WTC11 (cell line): ENCODE data around the gene SF3B2. TPM values are rescaled to one million over a fixed set of nuclear protein-coding genes. Genes with fewer than 3 reads are reported as not detected.
A peak's percentile ranks its signal among the peaks of the same experiment; 100 is the strongest.

Source experiments
- ATAC-seq: fragments of 200-7000 bp; cut with Tn5 transposase; 2 replicates; pipeline ENCODE4 v1.10.0; 2021; ENCODE audit warnings: mild to moderate bottlenecking, moderate library complexity
- CTCF ChIA-PET: fragments of 300-600 bp; sonication (Branson Sonifier 250); formaldehyde crosslinking; loops from one replicate; lab custom pipeline; 2021; ENCODE audit warnings: antibody characterized with exemption; lab: Charles Lee
- POLR2A ChIA-PET: fragments of 350-600 bp; sonication (Branson Sonifier 250); formaldehyde crosslinking; loops from one replicate; lab custom pipeline; 2021; ENCODE audit warnings: antibody characterized with exemption; lab: Charles Lee
- DNase-seq: peaks from one replicate; pipeline ENCODE4 v3.0.0; 2021; ENCODE audit warnings: low spot score
- H3K27ac Mint-ChIP-seq: 2 replicates; pipeline ENCODE4 v1.8.0; 2021; ENCODE audit warnings: mixed read lengths
- H3K27me3 Mint-ChIP-seq: 2 replicates; pipeline ENCODE4 v1.8.0; 2021; ENCODE audit warnings: low read depth, mild to moderate bottlenecking, moderate library complexity, mixed read lengths
- H3K36me3 Mint-ChIP-seq: 2 replicates; pipeline ENCODE4 v1.8.0; 2021; ENCODE audit warnings: mixed read lengths
- H3K4me1 Mint-ChIP-seq: 2 replicates; pipeline ENCODE4 v1.8.0; 2022; ENCODE audit warnings: mixed read lengths
- H3K4me3 Mint-ChIP-seq: 2 replicates; pipeline ENCODE4 v1.8.0; 2021; ENCODE audit warnings: mild to moderate bottlenecking, moderate library complexity, mixed read lengths
- H3K9me3 Mint-ChIP-seq: 2 replicates; pipeline ENCODE4 v1.8.0; 2021; ENCODE audit warnings: mixed read lengths
- CREM ChIP-seq: sonication (generic); formaldehyde crosslinking; IDR thresholded peaks from 2 replicates; pipeline ENCODE4 v1.8.1; 2022; ENCODE audit warnings: mild to moderate bottlenecking, missing genetic modification reagents, moderate library complexity
- E2F5 ChIP-seq: sonication (generic); formaldehyde crosslinking; IDR thresholded peaks from 2 replicates; pipeline ENCODE4 v1.8.1; 2022; ENCODE audit warnings: mild to moderate bottlenecking, moderate library complexity, missing genetic modification reagents
- ESRRA ChIP-seq: sonication (generic); formaldehyde crosslinking; IDR thresholded peaks from 2 replicates; pipeline ENCODE4 v1.8.1; 2022; ENCODE audit warnings: mild to moderate bottlenecking, missing genetic modification reagents, borderline replicate concordance
- FOXK1 ChIP-seq: sonication (generic); formaldehyde crosslinking; IDR thresholded peaks from 2 replicates; pipeline ENCODE4 v1.8.0; 2022; ENCODE audit warnings: mild to moderate bottlenecking, moderate library complexity, missing genetic modification reagents
- GRHL2 ChIP-seq: fragments of 250-450 bp; sonication (Bioruptor Pico); IDR thresholded peaks from 2 replicates; pipeline ENCODE4 v1.8.0; 2022; ENCODE audit warnings: mild to moderate bottlenecking, moderate library complexity; ENCODE audit not compliant: insufficient replicate concordance, severe bottlenecking
- HMGA2 ChIP-seq: fragments of 250-450 bp; sonication (Bioruptor Pico); IDR thresholded peaks from 2 replicates; pipeline ENCODE4 v1.4.0; 2021; ENCODE audit warnings: mild to moderate bottlenecking, moderate library complexity
- JUN ChIP-seq: sonication (generic); formaldehyde crosslinking; IDR thresholded peaks from 2 replicates; pipeline ENCODE4 v1.8.0; 2023; ENCODE audit warnings: mild to moderate bottlenecking, missing genetic modification reagents
- MXD4 ChIP-seq: fragments of 250-450 bp; sonication (Bioruptor Pico); IDR thresholded peaks from 2 replicates; pipeline ENCODE4 v1.8.0; 2021; ENCODE audit warnings: mild to moderate bottlenecking, moderate library complexity, borderline replicate concordance
- NFYB ChIP-seq: sonication (generic); formaldehyde crosslinking; conservative IDR thresholded peaks from 2 replicates; pipeline ENCODE4 v1.8.0; 2022; ENCODE audit warnings: low read depth, missing genetic modification reagents
- SMAD3 ChIP-seq: sonication (generic); formaldehyde crosslinking; IDR thresholded peaks from 2 replicates; pipeline ENCODE4 v1.8.0; 2022; ENCODE audit warnings: missing genetic modification reagents, mild to moderate bottlenecking, borderline replicate concordance
- TCF7 ChIP-seq: sonication (generic); formaldehyde crosslinking; IDR thresholded peaks from 2 replicates; pipeline ENCODE4 v1.8.0; 2022; ENCODE audit warnings: mild to moderate bottlenecking, low read depth, missing genetic modification reagents, moderate library complexity
- TEAD4 ChIP-seq: sonication (generic); formaldehyde crosslinking; IDR thresholded peaks from 2 replicates; pipeline ENCODE4 v1.8.0; 2022; ENCODE audit warnings: mild to moderate bottlenecking, missing genetic modification reagents
- ZNF121 ChIP-seq: sonication (generic); formaldehyde crosslinking; IDR thresholded peaks from 2 replicates; pipeline ENCODE4 v1.8.0; 2023; ENCODE audit warnings: missing genetic modification reagents
- ZNF232 ChIP-seq: sonication (generic); formaldehyde crosslinking; IDR thresholded peaks from 2 replicates; pipeline ENCODE4 v1.8.0; 2022; ENCODE audit warnings: mild to moderate bottlenecking, missing genetic modification reagents
- ZNF281 ChIP-seq: sonication (generic); formaldehyde crosslinking; IDR thresholded peaks from 2 replicates; pipeline ENCODE4 v1.8.0; 2023; ENCODE audit warnings: mild to moderate bottlenecking, missing genetic modification reagents
- total RNA-seq: library from RNA; stranded (reverse); gene quantifications from 3 replicates; pipeline ENCODE4 v1.2.3, GENCODE V29; 2021
- TF ChIP-seq, protein P1 (sequence below): sonication (generic); formaldehyde crosslinking; IDR thresholded peaks from 2 replicates; pipeline ENCODE4 v1.8.1; 2022; ENCODE audit warnings: mild to moderate bottlenecking, missing genetic modification reagents, moderate library complexity, borderline replicate concordance
- TF ChIP-seq, protein P2 (sequence below): sonication (generic); formaldehyde crosslinking; IDR thresholded peaks from 2 replicates; pipeline ENCODE4 v1.8.0; 2022; ENCODE audit warnings: missing genetic modification reagents
- TF ChIP-seq, protein P3 (sequence below): sonication (generic); formaldehyde crosslinking; IDR thresholded peaks from 2 replicates; pipeline ENCODE4 v1.8.1; 2023; ENCODE audit warnings: mild to moderate bottlenecking, missing genetic modification reagents
- TF ChIP-seq, protein P4 (sequence below): fragments of 250-450 bp; sonication (Bioruptor Pico); IDR thresholded peaks from 2 replicates; pipeline ENCODE4 v1.8.0; 2021; ENCODE audit warnings: mild to moderate bottlenecking

The SF3B2 gene
- total RNA-seq, 1 experiment from 2014 or later: 295 TPM

- POLR2A ChIA-PET: interaction anchor here (0.6 kb wide), 1 partner anchor 551 kb away, joined by 5 read pairs; no protein-coding TSS in a partner anchor
- CTCF ChIA-PET: interaction anchor here (1.0 to 1.1 kb wide), 2 partner anchors 139 to 175 kb away, joined by 3 to 4 read pairs; no protein-coding TSS in a partner anchor
- peak overlapping the region; percentile 14; the same call in 1 of the 2 replicates for H3K27ac Mint-ChIP-seq
Observed at GRCh38 chr11:66083767-66084166, 31.6 kb downstream of the SF3B2 start.

GRCh38 chr11:66084821-66085475 is 32.8 kb downstream of the SF3B2 start:
- Mint-ChIP-seq H3K9me3 (no peaks in the 10 kb centered on the region), H3K4me1 (no peaks in the 10 kb centered on the region), H3K4me3 (no peak overlapping the region), H3K36me3 (no peaks in the 10 kb centered on the region), H3K27ac (no peak overlapping the region), H3K27me3 (no peaks in the 10 kb centered on the region)
- TF ChIP-seq, protein P1, sequence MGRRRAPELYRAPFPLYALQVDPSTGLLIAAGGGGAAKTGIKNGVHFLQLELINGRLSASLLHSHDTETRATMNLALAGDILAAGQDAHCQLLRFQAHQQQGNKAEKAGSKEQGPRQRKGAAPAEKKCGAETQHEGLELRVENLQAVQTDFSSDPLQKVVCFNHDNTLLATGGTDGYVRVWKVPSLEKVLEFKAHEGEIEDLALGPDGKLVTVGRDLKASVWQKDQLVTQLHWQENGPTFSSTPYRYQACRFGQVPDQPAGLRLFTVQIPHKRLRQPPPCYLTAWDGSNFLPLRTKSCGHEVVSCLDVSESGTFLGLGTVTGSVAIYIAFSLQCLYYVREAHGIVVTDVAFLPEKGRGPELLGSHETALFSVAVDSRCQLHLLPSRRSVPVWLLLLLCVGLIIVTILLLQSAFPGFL (CRISPR knock-in tag): no peak
- TF ChIP-seq, protein P2, sequence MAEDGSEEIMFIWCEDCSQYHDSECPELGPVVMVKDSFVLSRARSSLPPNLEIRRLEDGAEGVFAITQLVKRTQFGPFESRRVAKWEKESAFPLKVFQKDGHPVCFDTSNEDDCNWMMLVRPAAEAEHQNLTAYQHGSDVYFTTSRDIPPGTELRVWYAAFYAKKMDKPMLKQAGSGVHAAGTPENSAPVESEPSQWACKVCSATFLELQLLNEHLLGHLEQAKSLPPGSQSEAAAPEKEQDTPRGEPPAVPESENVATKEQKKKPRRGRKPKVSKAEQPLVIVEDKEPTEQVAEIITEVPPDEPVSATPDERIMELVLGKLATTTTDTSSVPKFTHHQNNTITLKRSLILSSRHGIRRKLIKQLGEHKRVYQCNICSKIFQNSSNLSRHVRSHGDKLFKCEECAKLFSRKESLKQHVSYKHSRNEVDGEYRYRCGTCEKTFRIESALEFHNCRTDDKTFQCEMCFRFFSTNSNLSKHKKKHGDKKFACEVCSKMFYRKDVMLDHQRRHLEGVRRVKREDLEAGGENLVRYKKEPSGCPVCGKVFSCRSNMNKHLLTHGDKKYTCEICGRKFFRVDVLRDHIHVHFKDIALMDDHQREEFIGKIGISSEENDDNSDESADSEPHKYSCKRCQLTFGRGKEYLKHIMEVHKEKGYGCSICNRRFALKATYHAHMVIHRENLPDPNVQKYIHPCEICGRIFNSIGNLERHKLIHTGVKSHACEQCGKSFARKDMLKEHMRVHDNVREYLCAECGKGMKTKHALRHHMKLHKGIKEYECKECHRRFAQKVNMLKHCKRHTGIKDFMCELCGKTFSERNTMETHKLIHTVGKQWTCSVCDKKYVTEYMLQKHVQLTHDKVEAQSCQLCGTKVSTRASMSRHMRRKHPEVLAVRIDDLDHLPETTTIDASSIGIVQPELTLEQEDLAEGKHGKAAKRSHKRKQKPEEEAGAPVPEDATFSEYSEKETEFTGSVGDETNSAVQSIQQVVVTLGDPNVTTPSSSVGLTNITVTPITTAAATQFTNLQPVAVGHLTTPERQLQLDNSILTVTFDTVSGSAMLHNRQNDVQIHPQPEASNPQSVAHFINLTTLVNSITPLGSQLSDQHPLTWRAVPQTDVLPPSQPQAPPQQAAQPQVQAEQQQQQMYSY: no peak
- TF ChIP-seq NFYB (CRISPR knock-in tag): no peak
- no peak for TF ChIP-seq ZNF121
- TF ChIP-seq FOXK1: no peak
- TF ChIP-seq TEAD4 (CRISPR knock-in tag): no peak
- no peak for TF ChIP-seq ZNF281 (CRISPR knock-in tag)
- no peak for TF ChIP-seq TCF7 (CRISPR knock-in tag)
- ChIA-PET POLR2A (no interaction called here), CTCF (interaction anchor here (1.0 kb wide), 1 partner anchor 40 kb away, joined by 4 read pairs; no protein-coding TSS in a partner anchor)
- DNase-seq (no peak), ATAC-seq (no peak)

More at GRCh38 chr11:66083767-66084166, 31.6 kb downstream of the SF3B2 start:
- Mint-ChIP-seq H3K4me3 (no peak overlapping the region), H3K36me3 (no peaks in the 10 kb centered on the region), H3K9me3 (no peaks in the 10 kb centered on the region), H3K27me3 (no peaks in the 10 kb centered on the region), H3K4me1 (no peaks in the 10 kb centered on the region)
- no peak for TF ChIP-seq GRHL2 (CRISPR knock-in tag)
- TF ChIP-seq JUN (CRISPR knock-in tag): no peak
- TF ChIP-seq CREM: no peak
- no peak for TF ChIP-seq MXD4
- TF ChIP-seq, protein P3, sequence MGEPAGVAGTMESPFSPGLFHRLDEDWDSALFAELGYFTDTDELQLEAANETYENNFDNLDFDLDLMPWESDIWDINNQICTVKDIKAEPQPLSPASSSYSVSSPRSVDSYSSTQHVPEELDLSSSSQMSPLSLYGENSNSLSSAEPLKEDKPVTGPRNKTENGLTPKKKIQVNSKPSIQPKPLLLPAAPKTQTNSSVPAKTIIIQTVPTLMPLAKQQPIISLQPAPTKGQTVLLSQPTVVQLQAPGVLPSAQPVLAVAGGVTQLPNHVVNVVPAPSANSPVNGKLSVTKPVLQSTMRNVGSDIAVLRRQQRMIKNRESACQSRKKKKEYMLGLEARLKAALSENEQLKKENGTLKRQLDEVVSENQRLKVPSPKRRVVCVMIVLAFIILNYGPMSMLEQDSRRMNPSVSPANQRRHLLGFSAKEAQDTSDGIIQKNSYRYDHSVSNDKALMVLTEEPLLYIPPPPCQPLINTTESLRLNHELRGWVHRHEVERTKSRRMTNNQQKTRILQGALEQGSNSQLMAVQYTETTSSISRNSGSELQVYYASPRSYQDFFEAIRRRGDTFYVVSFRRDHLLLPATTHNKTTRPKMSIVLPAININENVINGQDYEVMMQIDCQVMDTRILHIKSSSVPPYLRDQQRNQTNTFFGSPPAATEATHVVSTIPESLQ (CRISPR knock-in tag): no peak
- no peak for TF ChIP-seq HMGA2 (CRISPR knock-in tag)
- TF ChIP-seq ESRRA (CRISPR knock-in tag): no peak
- TF ChIP-seq, protein P4, sequence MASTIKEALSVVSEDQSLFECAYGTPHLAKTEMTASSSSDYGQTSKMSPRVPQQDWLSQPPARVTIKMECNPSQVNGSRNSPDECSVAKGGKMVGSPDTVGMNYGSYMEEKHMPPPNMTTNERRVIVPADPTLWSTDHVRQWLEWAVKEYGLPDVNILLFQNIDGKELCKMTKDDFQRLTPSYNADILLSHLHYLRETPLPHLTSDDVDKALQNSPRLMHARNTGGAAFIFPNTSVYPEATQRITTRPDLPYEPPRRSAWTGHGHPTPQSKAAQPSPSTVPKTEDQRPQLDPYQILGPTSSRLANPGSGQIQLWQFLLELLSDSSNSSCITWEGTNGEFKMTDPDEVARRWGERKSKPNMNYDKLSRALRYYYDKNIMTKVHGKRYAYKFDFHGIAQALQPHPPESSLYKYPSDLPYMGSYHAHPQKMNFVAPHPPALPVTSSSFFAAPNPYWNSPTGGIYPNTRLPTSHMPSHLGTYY: no peak
- no peak for TF ChIP-seq SMAD3
- no peak for TF ChIP-seq E2F5 (CRISPR knock-in tag)
- no peak for TF ChIP-seq TCF7 (CRISPR knock-in tag)
- TF ChIP-seq ZNF232 (CRISPR knock-in tag): no peak
- ATAC-seq (no peak), DNase-seq (no peak)
